Hepatocyte (in vitro differentiated cells): Measurements from ENCODE around the gene KCNQ1. TPM values are rescaled to one million over a fixed set of nuclear protein-coding genes. Genes with fewer than 3 reads are reported as not detected.

ENCODE experiments used
- DNase-seq: peaks from one replicate; pipeline ENCODE4 v3.0.0-alpha.2; 2016; ENCODE audit warnings: low spot score
- H2AFZ ChIP-seq: fragments of 200-600 bp; sonication (generic); 2 replicates; pipeline ENCODE4 v1.6.0; 2016; ENCODE audit warnings: antibody characterized with exemption, mild to moderate bottlenecking
- H3K27ac ChIP-seq: fragments of 200-600 bp; sonication (generic); 2 replicates; pipeline ENCODE4 v1.5.1; 2016; ENCODE audit warnings: mild to moderate bottlenecking
- H3K27me3 ChIP-seq: fragments of 200-600 bp; sonication (generic); 2 replicates; pipeline ENCODE4 v1.6.1; 2016
- H3K36me3 ChIP-seq: fragments of 200-600 bp; sonication (generic); replicated peaks from 2 replicates; pipeline ENCODE4 v1.5.1; 2016; ENCODE audit warnings: low read depth; ENCODE audit not compliant: insufficient read depth
- H3K4me1 ChIP-seq: fragments of 200-600 bp; sonication (generic); 2 replicates; pipeline ENCODE4 v1.5.1; 2016; ENCODE audit warnings: mild to moderate bottlenecking, moderate library complexity; ENCODE audit not compliant: insufficient read depth
- H3K4me2 ChIP-seq: fragments of 200-600 bp; sonication (generic); 2 replicates; pipeline ENCODE4 v1.6.0; 2016
- H3K4me3 ChIP-seq: fragments of 200-600 bp; sonication (generic); 2 replicates; pipeline ENCODE4 v1.5.1; 2016; ENCODE audit warnings: mild to moderate bottlenecking
- H3K79me2 ChIP-seq: fragments of 200-600 bp; sonication (generic); 2 replicates; pipeline ENCODE4 v1.6.0; 2017; ENCODE audit warnings: mild to moderate bottlenecking
- H3K9me2 ChIP-seq: fragments of 200-600 bp; sonication (generic); replicated peaks from 2 replicates; pipeline ENCODE4 v1.6.0; 2017; ENCODE audit warnings: mild to moderate bottlenecking; ENCODE audit not compliant: insufficient read depth
- H3K9me3 ChIP-seq: fragments of 200-600 bp; sonication (generic); 2 replicates; pipeline ENCODE4 v1.5.1; 2016; ENCODE audit warnings: low read depth, mild to moderate bottlenecking
- H4K20me1 ChIP-seq: fragments of 200-600 bp; sonication (generic); 2 replicates; pipeline ENCODE4 v1.6.0; 2016; ENCODE audit warnings: mild to moderate bottlenecking; ENCODE audit not compliant: insufficient read depth, poor library complexity, severe bottlenecking
- EZH2 ChIP-seq: fragments of 200-600 bp; sonication (generic); IDR thresholded peaks from 2 replicates; pipeline ENCODE4 v1.6.1; 2016; ENCODE audit warnings: antibody characterized with exemption, mild to moderate bottlenecking, borderline replicate concordance
- EZH2phosphoT487 ChIP-seq: fragments of 200-600 bp; sonication (generic); IDR thresholded peaks from one replicate; pipeline ENCODE4 v1.6.1; 2018; ENCODE audit warnings: antibody characterized with exemption, mild to moderate bottlenecking, low read depth, moderate library complexity; ENCODE audit not compliant: unreplicated experiment, severe bottlenecking
- WGBS: methylation state at CpG from one replicate; pipeline ENCODE4 v1.1.6; 2016; ENCODE audit warnings: low lambda C conversion rate; ENCODE audit errors: missing lambda C conversion rate; 5-methylcytosine and 5-hydroxymethylcytosine counted together
- polyA plus RNA-seq: library from polyadenylated mRNA; unstranded; fragments of >200 nt; fragmentation: Nextera tagmentation; extraction: Ambion mirVana; gene quantifications from 2 replicates; pipeline ENCODE4 v1.2.1, GENCODE V29; 2016
- total RNA-seq: library from RNA; depleted of rRNA; stranded (reverse); fragments of >200 nt; gene quantifications from 2 replicates; pipeline ENCODE4 v1.2.3, GENCODE V29; 2014
- TF ChIP-seq, protein P1 (sequence below): fragments of 200-600 bp; sonication (generic); IDR thresholded peaks from 2 replicates; pipeline ENCODE4 v1.5.1; 2016; ENCODE audit warnings: antibody characterized with exemption, mild to moderate bottlenecking; ENCODE audit not compliant: poor library complexity

Gene KCNQ1
- total and polyA plus RNA-seq, 2 experiments from 2014 or later = 1.8 to 6.4 TPM

- TF ChIP-seq EZH2 (no peak), EZH2phosphoT487 (no peak)
- TF ChIP-seq, protein P1, sequence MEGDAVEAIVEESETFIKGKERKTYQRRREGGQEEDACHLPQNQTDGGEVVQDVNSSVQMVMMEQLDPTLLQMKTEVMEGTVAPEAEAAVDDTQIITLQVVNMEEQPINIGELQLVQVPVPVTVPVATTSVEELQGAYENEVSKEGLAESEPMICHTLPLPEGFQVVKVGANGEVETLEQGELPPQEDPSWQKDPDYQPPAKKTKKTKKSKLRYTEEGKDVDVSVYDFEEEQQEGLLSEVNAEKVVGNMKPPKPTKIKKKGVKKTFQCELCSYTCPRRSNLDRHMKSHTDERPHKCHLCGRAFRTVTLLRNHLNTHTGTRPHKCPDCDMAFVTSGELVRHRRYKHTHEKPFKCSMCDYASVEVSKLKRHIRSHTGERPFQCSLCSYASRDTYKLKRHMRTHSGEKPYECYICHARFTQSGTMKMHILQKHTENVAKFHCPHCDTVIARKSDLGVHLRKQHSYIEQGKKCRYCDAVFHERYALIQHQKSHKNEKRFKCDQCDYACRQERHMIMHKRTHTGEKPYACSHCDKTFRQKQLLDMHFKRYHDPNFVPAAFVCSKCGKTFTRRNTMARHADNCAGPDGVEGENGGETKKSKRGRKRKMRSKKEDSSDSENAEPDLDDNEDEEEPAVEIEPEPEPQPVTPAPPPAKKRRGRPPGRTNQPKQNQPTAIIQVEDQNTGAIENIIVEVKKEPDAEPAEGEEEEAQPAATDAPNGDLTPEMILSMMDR = no peak
- no peaks in the 10 kb centered on the region for H3K9me3 ChIP-seq
- no peaks in the 10 kb centered on the region for H3K9me2 ChIP-seq
- H3K4me2 ChIP-seq = peak overlapping the region; percentile 21
- H3K4me1 ChIP-seq = peaks cover 41% of the 10 kb centered on the region
- peak; percentile 88 for DNase-seq
- H3K27ac ChIP-seq = peak overlapping the region; percentile 95
- H3K79me2 ChIP-seq = no peaks in the 10 kb centered on the region
- no peaks in the 10 kb centered on the region for H4K20me1 ChIP-seq
- no peaks in the 10 kb centered on the region for H3K36me3 ChIP-seq
- WGBS = 54% methylated on average over 26 of the region's 27 CpGs
- no peak overlapping the region for H2AFZ ChIP-seq
- no peaks in the 10 kb centered on the region for H3K27me3 ChIP-seq
- H3K4me3 ChIP-seq = no peak overlapping the region
Observed at GRCh38 chr11:2725368-2726300, 280.8 kb downstream of the KCNQ1 start.

DNA sequence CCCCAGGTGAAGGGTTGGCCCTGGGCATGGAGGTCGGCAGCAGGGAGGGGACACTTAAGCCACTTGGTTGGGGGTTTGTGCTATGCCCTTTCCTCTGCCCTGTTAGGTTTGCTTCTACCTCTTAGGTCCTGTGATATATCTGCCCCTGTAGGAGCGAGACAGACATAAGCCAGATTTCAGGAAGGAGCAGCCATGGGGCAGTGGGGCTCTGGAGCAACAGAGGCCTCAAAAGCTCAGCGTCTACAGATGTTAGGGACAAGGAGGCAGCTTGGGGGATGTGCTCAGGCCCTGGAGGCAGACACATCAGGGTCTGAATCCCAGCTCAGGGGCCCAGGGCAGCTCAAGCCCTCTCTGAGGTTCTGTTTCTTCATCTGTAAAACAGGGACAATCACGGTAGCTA is 282.2 kb downstream of the KCNQ1 start:
- no peak for TF ChIP-seq EZH2
- TF ChIP-seq, protein P1 = no peak
- no peak for TF ChIP-seq EZH2phosphoT487
- H3K36me3 ChIP-seq = no peaks in the 10 kb centered on the region
- H2AFZ ChIP-seq = no peak overlapping the region
- no peaks in the 10 kb centered on the region for H3K9me2 ChIP-seq
- WGBS = 89% methylated on average over 4 of the region's 4 CpGs
- no peaks in the 10 kb centered on the region for H3K9me3 ChIP-seq
- H3K4me3 ChIP-seq = no peak overlapping the region
- H3K4me1 ChIP-seq = peaks cover 48% of the 10 kb centered on the region
- H3K79me2 ChIP-seq = no peaks in the 10 kb centered on the region
- no peak overlapping the region for H3K4me2 ChIP-seq
- peak overlapping the region; percentile 95 for H3K27ac ChIP-seq
- DNase-seq = no peak
- no peaks in the 10 kb centered on the region for H4K20me1 ChIP-seq
- H3K27me3 ChIP-seq = no peaks in the 10 kb centered on the region

- 93% methylated on average over 17 of the region's 17 CpGs for WGBS
- H3K27ac ChIP-seq = peak overlapping the region; percentile 20
- H3K4me3 ChIP-seq = no peak overlapping the region
- H3K27me3 ChIP-seq = no peaks in the 10 kb centered on the region
- no peak for DNase-seq
- TF ChIP-seq EZH2 = no peak
- TF ChIP-seq, protein P1 = no peak
- no peak for TF ChIP-seq EZH2phosphoT487
- H3K79me2 ChIP-seq = no peaks in the 10 kb centered on the region
- no peaks in the 10 kb centered on the region for H3K9me3 ChIP-seq
- no peaks in the 10 kb centered on the region for H3K36me3 ChIP-seq
- H3K9me2 ChIP-seq = no peaks in the 10 kb centered on the region
- H2AFZ ChIP-seq = no peak overlapping the region
- no peak overlapping the region for H3K4me2 ChIP-seq
- H3K4me1 ChIP-seq = peaks cover 55% of the 10 kb centered on the region
- no peaks in the 10 kb centered on the region for H4K20me1 ChIP-seq
Observed at GRCh38 chr11:2728128-2728662, 283.4 kb downstream of the KCNQ1 start.
